ENCODE results near the gene CC2D1A. TPM values are rescaled to one million over a fixed set of nuclear protein-coding genes. Genes with fewer than 3 reads are reported as not detected.

CC2D1A gene
- total RNA-seq, 1 donor from 2014 or later: 35.4 TPM

DNA sequence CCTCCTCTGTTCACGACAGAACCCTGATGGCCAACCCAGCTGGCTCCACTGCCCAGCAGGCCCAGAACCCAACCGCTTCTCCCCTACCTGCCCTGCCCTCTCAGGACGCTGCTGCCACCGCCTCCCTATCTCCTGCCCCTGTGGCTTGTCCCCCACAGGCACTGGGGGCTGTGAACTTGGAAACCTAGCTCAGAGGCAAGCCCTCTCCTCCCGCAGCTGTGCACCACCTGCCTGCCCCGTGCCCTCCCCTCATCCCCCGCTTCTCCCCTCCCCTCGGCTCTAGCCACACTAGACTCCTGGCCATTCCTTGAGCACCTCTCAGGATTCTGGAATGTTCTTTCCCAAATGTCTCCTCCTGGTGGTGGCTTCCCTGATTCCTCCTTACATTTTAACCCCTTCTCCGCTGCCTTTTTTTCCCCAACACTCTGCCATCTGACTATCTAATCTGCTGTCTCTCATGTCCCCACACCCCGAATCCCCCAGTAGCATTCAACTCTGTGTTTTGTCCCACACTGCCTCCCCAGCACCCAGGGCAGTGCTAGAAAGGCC, 22.4 kb upstream of the CC2D1A start:
- peak; percentile 39 for TF ChIP-seq CTCF (conservative IDR thresholded peaks at IDR 0.05)
- Mint-ChIP-seq H3K9me3 (no peaks in the 10 kb centered on the region), H3K4me1 (ENCODE audit: unreplicated experiment) (peaks cover 14% of the 10 kb centered on the region), H3K27ac (no peak overlapping the region), H3K4me3 (no peak overlapping the region), H3K36me3 (no peaks in the 10 kb centered on the region), H3K27me3 (no peaks in the 10 kb centered on the region)
- DNase-seq (ENCODE audit: extremely low spot score, unreplicated experiment): no peak

- Mint-ChIP-seq H3K9me3 (no peaks in the 10 kb centered on the region), H3K27me3 (no peaks in the 10 kb centered on the region), H3K27ac (no peak overlapping the region), H3K4me3 (no peak overlapping the region), H3K36me3 (no peaks in the 10 kb centered on the region), H3K4me1 (ENCODE audit: unreplicated experiment) (peaks cover 14% of the 10 kb centered on the region)
- no peak for DNase-seq (ENCODE audit: extremely low spot score, unreplicated experiment)
- TF ChIP-seq CTCF (conservative IDR thresholded peaks at IDR 0.05): no peak
Measured at GRCh38 chr19:13884726-13885591, 21.0 kb upstream of the CC2D1A start.

GRCh38 chr19:13885826-13886365, 20.1 kb upstream of the CC2D1A start:
- H3K4me1 Mint-ChIP-seq (ENCODE audit: unreplicated experiment): peaks cover 11% of the 10 kb centered on the region
- H3K9me3 Mint-ChIP-seq: no peaks in the 10 kb centered on the region
- TF ChIP-seq CTCF (conservative IDR thresholded peaks at IDR 0.05): no peak
- DNase-seq (ENCODE audit: extremely low spot score, unreplicated experiment): no peak
- H3K4me3 Mint-ChIP-seq: no peak overlapping the region
- no peaks in the 10 kb centered on the region for H3K36me3 Mint-ChIP-seq
- H3K27me3 Mint-ChIP-seq: no peaks in the 10 kb centered on the region
- H3K27ac Mint-ChIP-seq: no peak overlapping the region

DNA sequence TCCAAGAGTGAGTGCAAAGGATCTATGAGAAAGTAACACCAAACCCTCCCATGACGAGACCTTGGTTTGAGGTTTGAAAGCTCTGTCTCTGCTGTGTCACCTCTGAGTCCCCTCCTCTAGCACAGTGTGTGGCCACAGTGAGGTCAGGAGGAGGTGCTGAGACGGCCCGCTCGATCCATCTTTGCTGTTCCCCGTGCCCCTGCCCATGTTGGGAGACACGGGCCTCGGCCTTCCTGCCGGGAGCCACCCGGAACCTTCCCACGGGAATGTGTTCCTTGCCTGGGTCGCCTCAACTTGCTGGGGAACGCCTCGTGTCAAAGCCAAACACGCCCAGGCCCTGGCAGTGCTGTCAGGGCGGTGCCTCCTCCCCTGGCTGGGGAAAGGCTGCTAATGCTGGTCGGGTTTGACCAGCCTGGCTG, 19.0 kb upstream of the CC2D1A start:
- Mint-ChIP-seq H3K27me3 (no peaks in the 10 kb centered on the region), H3K27ac (no peak overlapping the region), H3K4me3 (no peak overlapping the region), H3K4me1 (ENCODE audit: unreplicated experiment) (peaks cover 6% of the 10 kb centered on the region), H3K9me3 (no peaks in the 10 kb centered on the region), H3K36me3 (no peaks in the 10 kb centered on the region)
- DNase-seq (ENCODE audit: extremely low spot score, unreplicated experiment): no peak
- no peak for TF ChIP-seq CTCF (conservative IDR thresholded peaks at IDR 0.05)

- TF ChIP-seq CTCF (conservative IDR thresholded peaks at IDR 0.05): no peak
- no peaks in the 10 kb centered on the region for H3K36me3 Mint-ChIP-seq
- no peaks in the 10 kb centered on the region for H3K9me3 Mint-ChIP-seq
- H3K4me1 Mint-ChIP-seq (ENCODE audit: unreplicated experiment): peaks cover 4% of the 10 kb centered on the region
- DNase-seq (ENCODE audit: extremely low spot score, unreplicated experiment): no peak
- H3K4me3 Mint-ChIP-seq: no peak overlapping the region
- H3K27ac Mint-ChIP-seq: no peak overlapping the region
- no peaks in the 10 kb centered on the region for H3K27me3 Mint-ChIP-seq
Measured at GRCh38 chr19:13887517-13887916, 18.5 kb upstream of the CC2D1A start.
